Bronchial epithelial cell (primary cell): ENCODE results near the gene CRYGB. TPM values are rescaled to one million over a fixed set of nuclear protein-coding genes. Genes with fewer than 3 reads are reported as not detected.
"Not testable (repeated sequence)": the region's sequence is repeated elsewhere in the genome, so short reads cannot be mapped to it uniquely, and the experiment has no call there.

Source experiments
- DNase-seq: peaks from one replicate; pipeline ENCODE4 v3.0.0-alpha.2; 2010; ENCODE audit warnings: low read depth
- FAIRE-seq: peaks from 2 replicates; lab custom pipeline; 2011; peaks lifted over from hg19 to GRCh38; lab: Jason Lieb, UNC
- H3K27me3 ChIP-seq: 2 replicates; pipeline ENCODE4 v1.5.1; 2011; ENCODE audit warnings: low read length; ENCODE audit not compliant: control insufficient read depth, insufficient read depth
- H3K36me3 ChIP-seq: 2 replicates; pipeline ENCODE4 v1.5.1; 2011; ENCODE audit warnings: low read length; ENCODE audit not compliant: control insufficient read depth, insufficient read depth
- H3K4me3 ChIP-seq: 2 replicates; pipeline ENCODE4 v1.5.1; 2011; ENCODE audit warnings: mild to moderate bottlenecking, low read depth, low read length, control low read depth
- total RNA-seq: library from RNA; depleted of rRNA; stranded (reverse); fragments of >200 nt; gene quantifications from 2 replicates; pipeline ENCODE4 v1.2.1, GENCODE V29; 2014
- TF ChIP-seq, protein P1 (sequence below): IDR thresholded peaks from 2 replicates; pipeline ENCODE4 v1.5.1; 2011; ENCODE audit warnings: mild to moderate bottlenecking, moderate library complexity, low read length, control low read depth, inconsistent platforms; ENCODE audit not compliant: insufficient read depth, severe bottlenecking

CRYGB gene
- total RNA-seq, 1 donor from 2014 or later: not detected

DNA sequence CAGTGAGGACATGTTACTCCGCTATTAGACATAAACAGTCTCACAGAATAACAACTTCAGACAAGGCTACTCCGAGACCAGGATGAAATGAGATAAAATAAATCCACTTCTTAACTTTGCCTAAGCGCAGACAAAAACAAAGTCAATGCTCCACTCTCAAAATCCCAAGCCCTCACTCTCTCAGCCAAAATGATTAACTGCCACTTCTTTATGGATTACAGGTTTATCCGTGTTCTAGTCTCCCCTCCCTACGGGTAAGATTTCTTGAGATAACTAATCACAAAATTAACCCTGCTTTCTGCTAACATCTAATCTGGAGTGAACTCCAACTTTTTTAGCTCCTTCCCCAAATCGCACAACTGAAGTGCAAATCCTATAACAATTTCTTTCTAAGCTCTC lies 15.2 kb downstream of the CRYGB start:
- no peaks in the 10 kb centered on the region for H3K27me3 ChIP-seq
- FAIRE-seq: no peak
- H3K36me3 ChIP-seq: no peaks in the 10 kb centered on the region
- no peak overlapping the region for H3K4me3 ChIP-seq
- no peak for DNase-seq
- TF ChIP-seq, protein P1, sequence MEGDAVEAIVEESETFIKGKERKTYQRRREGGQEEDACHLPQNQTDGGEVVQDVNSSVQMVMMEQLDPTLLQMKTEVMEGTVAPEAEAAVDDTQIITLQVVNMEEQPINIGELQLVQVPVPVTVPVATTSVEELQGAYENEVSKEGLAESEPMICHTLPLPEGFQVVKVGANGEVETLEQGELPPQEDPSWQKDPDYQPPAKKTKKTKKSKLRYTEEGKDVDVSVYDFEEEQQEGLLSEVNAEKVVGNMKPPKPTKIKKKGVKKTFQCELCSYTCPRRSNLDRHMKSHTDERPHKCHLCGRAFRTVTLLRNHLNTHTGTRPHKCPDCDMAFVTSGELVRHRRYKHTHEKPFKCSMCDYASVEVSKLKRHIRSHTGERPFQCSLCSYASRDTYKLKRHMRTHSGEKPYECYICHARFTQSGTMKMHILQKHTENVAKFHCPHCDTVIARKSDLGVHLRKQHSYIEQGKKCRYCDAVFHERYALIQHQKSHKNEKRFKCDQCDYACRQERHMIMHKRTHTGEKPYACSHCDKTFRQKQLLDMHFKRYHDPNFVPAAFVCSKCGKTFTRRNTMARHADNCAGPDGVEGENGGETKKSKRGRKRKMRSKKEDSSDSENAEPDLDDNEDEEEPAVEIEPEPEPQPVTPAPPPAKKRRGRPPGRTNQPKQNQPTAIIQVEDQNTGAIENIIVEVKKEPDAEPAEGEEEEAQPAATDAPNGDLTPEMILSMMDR: no peak

DNA sequence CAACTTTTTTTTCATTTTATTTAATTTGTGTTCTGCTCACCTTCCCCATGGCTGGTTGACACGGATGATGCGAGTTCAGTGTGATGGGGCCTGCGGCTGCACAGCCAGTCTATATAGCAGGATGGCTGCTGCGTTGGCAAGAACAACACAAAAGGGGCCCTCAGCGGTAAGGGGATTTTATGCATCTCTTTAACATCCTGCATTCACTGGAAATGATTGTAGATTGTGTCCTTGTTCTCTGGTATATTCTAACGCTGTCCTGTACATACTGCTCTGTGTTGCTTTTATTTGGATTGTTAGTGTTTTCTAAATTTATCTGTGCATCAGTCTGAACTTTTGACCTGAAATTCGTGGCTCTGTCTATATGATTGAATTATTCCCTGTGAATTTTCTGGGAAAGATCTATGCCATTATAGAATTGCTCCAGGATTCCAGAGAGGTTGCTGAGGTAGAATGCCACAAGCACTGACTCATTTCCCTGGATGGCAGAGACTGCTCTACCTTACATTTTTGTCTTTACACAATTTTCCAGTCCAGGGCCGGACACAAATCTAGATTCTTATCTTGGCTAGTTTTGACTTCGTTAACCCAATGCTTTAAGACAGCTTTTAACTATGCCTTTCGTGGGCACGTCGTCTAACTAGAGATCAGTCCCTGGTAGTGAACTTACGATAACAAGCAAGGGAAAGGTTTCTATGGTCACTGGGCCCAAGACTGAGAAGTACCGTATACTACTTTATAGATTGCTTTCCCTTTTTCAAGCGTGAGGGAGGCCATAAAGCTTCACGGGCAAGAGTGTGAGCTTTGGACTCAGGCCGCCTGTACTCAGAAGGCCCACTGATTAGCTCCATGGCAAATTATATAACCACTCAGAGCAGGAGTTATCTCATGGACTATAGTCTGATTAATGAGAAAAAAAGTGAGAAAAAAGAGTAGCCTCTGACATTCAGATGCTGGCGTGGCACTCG lies 15.9 kb downstream of the CRYGB start, which contains the start of gene CRYGC:
CRYGC (minus strand) TSS at position 85 of the 968 bp plus-strand sequence; CDS start at position 49, 36 bp downstream.
- H3K4me3 ChIP-seq: no peak within 1 kb of the TSS
- DNase-seq: peak; percentile 21
- TF ChIP-seq, protein P1: no peak
- FAIRE-seq: no peak
- H3K36me3 ChIP-seq: no peaks in the 10 kb centered on the region
- H3K27me3 ChIP-seq: peaks cover 1% of the 10 kb centered on the region

DNA sequence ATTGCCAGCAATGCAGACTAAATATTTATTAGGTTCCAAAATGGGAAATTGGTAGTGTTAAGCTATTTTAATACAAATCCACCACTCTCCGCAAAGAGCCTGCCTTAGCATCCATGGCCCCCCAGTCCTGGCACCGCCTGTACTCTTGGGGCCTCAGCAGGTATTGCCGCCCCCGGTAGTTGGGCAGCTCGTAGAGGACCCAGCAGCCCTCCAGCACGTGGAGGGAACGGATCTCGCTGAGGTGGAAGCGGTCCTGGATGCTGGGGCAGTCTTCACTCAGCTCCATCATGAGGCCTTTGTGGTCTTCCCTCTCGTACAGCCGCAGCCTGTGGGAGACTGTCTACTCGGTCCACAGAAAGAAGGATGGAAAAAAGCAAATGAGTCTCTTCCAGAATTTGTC lies 17.8 kb downstream of the CRYGB start:
- Histone ChIP-seq H3K4me3 (no peak overlapping the region), H3K27me3 (peaks cover 1% of the 10 kb centered on the region), H3K36me3 (no peaks in the 10 kb centered on the region)
- FAIRE-seq (no peak), DNase-seq (no peak)
- TF ChIP-seq, protein P1: no peak

DNA sequence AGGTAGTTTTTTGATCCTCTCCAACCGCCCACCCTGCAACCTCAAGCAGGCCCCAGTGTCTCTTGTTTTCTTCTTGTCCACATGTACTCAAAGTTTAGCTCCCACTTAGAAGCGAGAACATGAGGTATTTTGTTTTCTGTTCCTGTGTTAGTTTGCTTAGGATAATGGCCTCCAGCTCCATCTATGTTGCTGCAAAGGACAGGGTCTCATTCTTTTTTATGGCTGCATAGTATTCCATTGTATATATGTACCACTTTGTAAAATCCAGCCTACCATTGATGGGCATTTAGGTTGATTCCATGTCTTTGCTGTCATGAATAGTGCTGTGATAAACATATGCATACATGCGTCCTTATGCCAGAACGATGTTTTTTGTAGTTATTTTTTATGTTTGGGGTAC lies 18.9 kb downstream of the CRYGB start:
- FAIRE-seq (no peak), DNase-seq (no peak)
- TF ChIP-seq, protein P1: no peak

DNA sequence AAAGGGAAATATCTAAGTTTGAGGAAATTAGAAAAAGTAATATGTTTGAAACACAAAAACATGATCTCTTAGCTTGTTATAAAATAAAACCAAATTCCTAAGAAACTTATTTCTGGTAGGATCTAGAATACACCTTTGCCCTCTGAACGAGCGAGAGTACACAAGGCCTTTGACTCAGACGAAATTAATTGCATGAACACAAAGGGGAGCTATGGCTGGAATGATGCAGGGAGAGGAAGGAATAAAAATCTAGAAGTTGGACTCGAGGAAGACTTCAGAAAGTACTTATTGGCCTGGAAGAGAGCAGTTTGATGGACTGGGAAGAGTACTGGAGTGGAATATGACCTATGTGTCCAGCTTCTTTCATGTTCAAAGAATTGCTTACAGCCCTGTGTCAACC lies 20.7 kb downstream of the CRYGB start:
- peaks cover 1% of the 10 kb centered on the region for H3K27me3 ChIP-seq
- DNase-seq: no peak
- no peak for FAIRE-seq
- TF ChIP-seq, protein P1: no peak
- H3K36me3 ChIP-seq: no peaks in the 10 kb centered on the region
- H3K4me3 ChIP-seq: no peak overlapping the region

More for the DNA sequence above, 18.9 kb downstream of the CRYGB start:
- H3K27me3 ChIP-seq: peaks cover 1% of the 10 kb centered on the region
- no peaks in the 10 kb centered on the region for H3K36me3 ChIP-seq
- H3K4me3 ChIP-seq: no peak overlapping the region

DNA sequence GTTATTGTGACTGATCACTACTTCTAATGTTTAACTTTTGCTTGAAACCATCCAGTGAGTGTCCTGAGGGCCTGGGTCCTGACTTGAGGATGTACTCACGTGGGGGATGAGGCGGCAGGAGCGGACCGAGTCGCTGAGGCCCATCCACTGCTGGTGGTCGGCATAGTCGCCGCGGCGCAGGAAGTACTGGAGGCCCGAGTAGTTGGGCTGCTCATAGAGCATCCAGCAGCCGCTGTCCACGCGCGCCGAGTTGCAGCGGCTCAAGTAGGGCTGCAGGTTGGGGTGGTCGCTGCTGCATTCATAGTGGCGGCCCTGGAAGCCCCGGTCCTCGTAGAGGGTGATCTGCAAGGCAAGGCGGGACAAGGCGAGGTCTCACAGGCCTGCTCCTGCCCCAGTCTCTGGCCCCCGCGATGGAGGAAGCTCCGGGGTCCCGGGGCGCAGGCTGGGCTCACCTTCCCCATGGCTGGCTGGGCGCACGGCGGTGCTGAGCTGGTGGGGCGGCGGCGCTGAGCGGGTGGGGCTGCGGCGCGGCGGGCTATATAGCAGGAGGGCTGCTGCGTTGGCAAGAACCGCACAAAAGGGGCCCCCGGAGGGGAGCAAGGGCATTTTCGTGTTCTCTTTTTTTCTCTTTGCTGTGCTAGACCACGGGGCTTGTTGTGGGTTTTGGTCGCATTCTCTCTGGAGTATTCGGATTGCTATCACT lies 21.8 kb downstream of the CRYGB start, which contains the start of gene CRYGD:
CRYGD (minus strand) TSS at position 512 of the 703 bp plus-strand sequence; CDS start at position 461, 51 bp downstream.
- H3K36me3 ChIP-seq, FAIRE-seq, H3K4me3 ChIP-seq, H3K27me3 ChIP-seq, DNase-seq: not testable (repeated sequence)
